ENCODE measurements around the gene CSH2. TPM values are rescaled to one million over a fixed set of nuclear protein-coding genes. Genes with fewer than 3 reads are reported as not detected.
"Not testable (repeated sequence)": the region's sequence is repeated elsewhere in the genome, so short reads cannot be mapped to it uniquely, and the experiment has no call there.

CSH2 gene
- total and polyA plus RNA-seq, 2 of the 13 experiments (the other 11 are each of a cell fraction or from before 2014, with no cell fraction given): not detected

DNA sequence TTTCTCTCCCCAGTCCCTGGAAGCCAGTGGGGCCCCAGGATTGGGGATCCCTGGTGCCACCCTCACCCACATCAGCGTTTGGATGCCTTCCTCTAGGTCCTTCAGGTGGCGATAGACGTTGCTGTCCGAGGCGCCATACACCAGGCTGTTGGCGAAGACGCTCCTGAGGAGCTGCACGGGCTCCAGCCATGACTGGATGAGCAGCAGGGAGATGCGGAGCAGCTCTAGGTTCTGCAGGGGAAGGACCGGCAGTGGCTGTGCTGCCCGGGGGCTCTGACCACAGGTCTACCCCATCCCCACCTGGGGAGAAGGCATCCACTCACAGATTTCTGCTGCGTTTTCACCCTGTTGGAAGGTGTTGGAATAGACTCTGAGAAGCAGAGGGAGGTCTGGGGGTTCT is 7.2 kb upstream of the CSH2 start:
- H3K36me3 ChIP-seq (replicated peaks in 1 of 2; ENCODE audit: control insufficient read depth in 1 of 2, insufficient read depth in 2 of 2, low read length in 2 of 2): no peaks in the 10 kb centered on the region
- 60% methylated on average over 2 of the region's 12 CpGs for WGBS (ENCODE audit: low lambda C conversion rate)
- DNase-seq (ENCODE audit: low spot score) (no peak), ATAC-seq (peak; percentile 10; the same call in 2 of the 3 replicates), FAIRE-seq (no peak)
- no peaks in the 10 kb centered on the region for H3K79me2 ChIP-seq (ENCODE audit: insufficient read depth, low read length)
- intact Hi-C loops (cut with micrococcal nuclease; ENCODE audit: unreplicated experiment): no loop called here
- H3K27ac ChIP-seq (ENCODE audit: extremely low read length, insufficient read depth, low read length): no peak overlapping the region
- POLR2A ChIA-PET: no interaction called here
- in situ Hi-C loops (cut with HindIII; ENCODE audit: extremely low pct_ligation_motif_present, low pct_unique_long_range_greater_than_20kb): no loop called here
- no peak overlapping the region for H3K9ac ChIP-seq (ENCODE audit: insufficient read depth, low read depth, low read length)
- H3K4me3 ChIP-seq (replicated peaks in 1 of 3; ENCODE audit: insufficient read depth in 1 of 3, low read depth in 2 of 3, low read length in 3 of 3): no peak overlapping the region
- CTCF ChIA-PET (ENCODE audit: low intra/inter-chr PET ratio, low total read pairs): no interaction called here
- H4K20me1 ChIP-seq (ENCODE audit: insufficient read depth, low read length): no peaks in the 10 kb centered on the region
- peaks cover 9% of the 10 kb centered on the region; the same call in 1 of the 2 replicates for H3K4me1 ChIP-seq (ENCODE audit: insufficient read depth, low read length)
- no peak overlapping the region for H2AFZ ChIP-seq (ENCODE audit: low read length)
- peaks cover 0 to under 1% of the 10 kb centered on the region in 2 experiments; a peak in 3 of 5 replicates for H3K27me3 ChIP-seq (ENCODE audit: control insufficient read depth in 1 of 2, insufficient read depth in 2 of 2, low read length in 2 of 2)
- no peaks in the 10 kb centered on the region for H3K9me3 ChIP-seq (ENCODE audit: low read length)
- TF ChIP-seq SAP130 (CRISPR knock-in tag; IDR thresholded peaks at IDR 0.05; ENCODE audit: low read depth): no peak
- no peak for TF ChIP-seq ZFP41 (CRISPR knock-in tag; IDR thresholded peaks at IDR 0.05; ENCODE audit: borderline replicate concordance)
- no peak for TF ChIP-seq SETDB1 (CRISPR knock-in tag; IDR thresholded peaks at IDR 0.05; ENCODE audit: borderline replicate concordance)
- no peak for TF ChIP-seq ZFP36L2 (CRISPR knock-in tag; IDR thresholded peaks at IDR 0.05)
- TF ChIP-seq ZNF441 (CRISPR knock-in tag; IDR thresholded peaks at IDR 0.05; ENCODE audit: borderline replicate concordance): no peak
- TF ChIP-seq, protein P1, sequence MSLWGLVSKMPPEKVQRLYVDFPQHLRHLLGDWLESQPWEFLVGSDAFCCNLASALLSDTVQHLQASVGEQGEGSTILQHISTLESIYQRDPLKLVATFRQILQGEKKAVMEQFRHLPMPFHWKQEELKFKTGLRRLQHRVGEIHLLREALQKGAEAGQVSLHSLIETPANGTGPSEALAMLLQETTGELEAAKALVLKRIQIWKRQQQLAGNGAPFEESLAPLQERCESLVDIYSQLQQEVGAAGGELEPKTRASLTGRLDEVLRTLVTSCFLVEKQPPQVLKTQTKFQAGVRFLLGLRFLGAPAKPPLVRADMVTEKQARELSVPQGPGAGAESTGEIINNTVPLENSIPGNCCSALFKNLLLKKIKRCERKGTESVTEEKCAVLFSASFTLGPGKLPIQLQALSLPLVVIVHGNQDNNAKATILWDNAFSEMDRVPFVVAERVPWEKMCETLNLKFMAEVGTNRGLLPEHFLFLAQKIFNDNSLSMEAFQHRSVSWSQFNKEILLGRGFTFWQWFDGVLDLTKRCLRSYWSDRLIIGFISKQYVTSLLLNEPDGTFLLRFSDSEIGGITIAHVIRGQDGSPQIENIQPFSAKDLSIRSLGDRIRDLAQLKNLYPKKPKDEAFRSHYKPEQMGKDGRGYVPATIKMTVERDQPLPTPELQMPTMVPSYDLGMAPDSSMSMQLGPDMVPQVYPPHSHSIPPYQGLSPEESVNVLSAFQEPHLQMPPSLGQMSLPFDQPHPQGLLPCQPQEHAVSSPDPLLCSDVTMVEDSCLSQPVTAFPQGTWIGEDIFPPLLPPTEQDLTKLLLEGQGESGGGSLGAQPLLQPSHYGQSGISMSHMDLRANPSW (CRISPR knock-in tag; IDR thresholded peaks at IDR 0.05; ENCODE audit: borderline replicate concordance): no peak
- no peak for TF ChIP-seq RBFOX2 (IDR thresholded peaks at IDR 0.05; ENCODE audit: low read depth, low read length)
- TF ChIP-seq ZNF232 (CRISPR knock-in tag; IDR thresholded peaks at IDR 0.05; ENCODE audit: borderline replicate concordance): no peak
- no peak for TF ChIP-seq ZSCAN9 (CRISPR knock-in tag; IDR thresholded peaks at IDR 0.05; ENCODE audit: borderline replicate concordance)
- H3K4me2 ChIP-seq (ENCODE audit: low read depth, low read length): no peak overlapping the region
- no TSS peak for BruUV-seq (replicated peaks)

DNA sequence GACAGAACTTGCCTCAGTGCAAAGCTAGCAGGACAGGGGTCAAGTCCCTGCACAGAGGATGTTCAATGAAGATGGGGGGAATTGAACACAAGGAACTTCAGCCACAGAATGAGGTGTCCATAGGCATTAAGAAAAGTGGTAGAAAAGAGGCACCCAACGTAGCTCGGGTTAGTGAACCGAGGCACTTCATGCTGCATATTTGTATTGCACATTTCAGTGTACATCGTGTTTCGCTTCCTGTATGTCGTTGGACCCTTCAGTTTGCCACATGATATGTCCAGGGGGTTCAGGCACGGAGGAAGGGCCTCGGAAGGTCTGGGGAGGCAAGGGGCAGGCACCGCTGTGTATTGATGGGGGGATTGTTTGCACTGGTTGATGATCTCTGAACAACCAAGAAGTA is 4.9 kb upstream of the CSH2 start:
- BruUV-seq (replicated peaks); ATAC-seq; H4K20me1 ChIP-seq (ENCODE audit: insufficient read depth, low read length); H3K4me1 ChIP-seq (ENCODE audit: insufficient read depth, low read length); intact Hi-C loops (cut with micrococcal nuclease; ENCODE audit: unreplicated experiment); H3K9me3 ChIP-seq (ENCODE audit: low read length); H3K27me3 ChIP-seq (ENCODE audit: control insufficient read depth in 1 of 2, insufficient read depth in 2 of 2, low read length in 2 of 2); H3K4me3 ChIP-seq (replicated peaks in 1 of 3; ENCODE audit: insufficient read depth in 1 of 3, low read depth in 2 of 3, low read length in 3 of 3); DNase-seq (ENCODE audit: low spot score); in situ Hi-C loops (cut with HindIII; ENCODE audit: extremely low pct_ligation_motif_present, low pct_unique_long_range_greater_than_20kb); H3K27ac ChIP-seq (ENCODE audit: extremely low read length, insufficient read depth, low read length); FAIRE-seq; H3K9ac ChIP-seq (ENCODE audit: insufficient read depth, low read depth, low read length); H3K4me2 ChIP-seq (ENCODE audit: low read depth, low read length); CTCF ChIA-PET (ENCODE audit: low intra/inter-chr PET ratio, low total read pairs); H2AFZ ChIP-seq (ENCODE audit: low read length); H3K79me2 ChIP-seq (ENCODE audit: insufficient read depth, low read length); H3K36me3 ChIP-seq (replicated peaks in 1 of 2; ENCODE audit: control insufficient read depth in 1 of 2, insufficient read depth in 2 of 2, low read length in 2 of 2): not testable (repeated sequence)
- WGBS (ENCODE audit: low lambda C conversion rate): 12% methylated on average over 9 of the region's 9 CpGs
- POLR2A ChIA-PET: interaction anchor here (0.6 kb wide), 1 partner anchor 64 kb away, joined by 3 read pairs; no protein-coding TSS in a partner anchor
